ENCODE measurements around the gene FRS3.

GRCh38 chr6:41791984-41792383 lies 12.3 kb upstream of the FRS3 start:
- TF ChIP-seq, protein P1, sequence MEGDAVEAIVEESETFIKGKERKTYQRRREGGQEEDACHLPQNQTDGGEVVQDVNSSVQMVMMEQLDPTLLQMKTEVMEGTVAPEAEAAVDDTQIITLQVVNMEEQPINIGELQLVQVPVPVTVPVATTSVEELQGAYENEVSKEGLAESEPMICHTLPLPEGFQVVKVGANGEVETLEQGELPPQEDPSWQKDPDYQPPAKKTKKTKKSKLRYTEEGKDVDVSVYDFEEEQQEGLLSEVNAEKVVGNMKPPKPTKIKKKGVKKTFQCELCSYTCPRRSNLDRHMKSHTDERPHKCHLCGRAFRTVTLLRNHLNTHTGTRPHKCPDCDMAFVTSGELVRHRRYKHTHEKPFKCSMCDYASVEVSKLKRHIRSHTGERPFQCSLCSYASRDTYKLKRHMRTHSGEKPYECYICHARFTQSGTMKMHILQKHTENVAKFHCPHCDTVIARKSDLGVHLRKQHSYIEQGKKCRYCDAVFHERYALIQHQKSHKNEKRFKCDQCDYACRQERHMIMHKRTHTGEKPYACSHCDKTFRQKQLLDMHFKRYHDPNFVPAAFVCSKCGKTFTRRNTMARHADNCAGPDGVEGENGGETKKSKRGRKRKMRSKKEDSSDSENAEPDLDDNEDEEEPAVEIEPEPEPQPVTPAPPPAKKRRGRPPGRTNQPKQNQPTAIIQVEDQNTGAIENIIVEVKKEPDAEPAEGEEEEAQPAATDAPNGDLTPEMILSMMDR (IDR thresholded peaks at IDR 0.05), result no peak
- no peak for TF ChIP-seq SIN3A (IDR thresholded peaks at IDR 0.05; ENCODE audit: borderline replicate concordance, insufficient read depth, low read depth, low read length)
